ENCODE measurements around the gene ROR1.
"Not testable (repeated sequence)": the region's sequence is repeated elsewhere in the genome, so short reads cannot be mapped to it uniquely, and the experiment has no call there.

The ROR1 gene

GRCh38 chr1:64212031-64212430 lies 438.2 kb downstream of the ROR1 start:
- no peak for DNase-seq

- DNase-seq = peak in 1 of 51 donors; percentile 3
Measured at GRCh38 chr1:64215576-64215975, 441.8 kb downstream of the ROR1 start.

GRCh38 chr1:64220241-64220640 lies 446.4 kb downstream of the ROR1 start:
- DNase-seq = no peak

GRCh38 chr1:64223329-64224151 lies 449.7 kb downstream of the ROR1 start:
- no peak for DNase-seq

GRCh38 chr1:64224236-64224635 lies 450.4 kb downstream of the ROR1 start:
- not testable (repeated sequence) for DNase-seq

- no peak for DNase-seq
Measured at GRCh38 chr1:64228167-64228957, 454.5 kb downstream of the ROR1 start.

GRCh38 chr1:64229307-64229706 lies 455.5 kb downstream of the ROR1 start:
- DNase-seq = no peak
